ENCODE data around the gene MIEF1. TPM values are rescaled to one million over a fixed set of nuclear protein-coding genes. Genes with fewer than 3 reads are reported as not detected.

MIEF1 gene
- total RNA-seq, 2 donors from 2014 or later: 14.4 to 22.1 TPM

GRCh38 chr22:39469326-39469680, 32.8 kb upstream of the MIEF1 start:
- H3K27ac ChIP-seq: peak overlapping the region in 1 of 2 donors; percentile 64
- no peak for DNase-seq (ENCODE audit: low spot score)
- H3K4me3 ChIP-seq: no peak overlapping the region
- no peak for TF ChIP-seq CTCF (IDR thresholded peaks at IDR 0.05)
- peaks cover 0 to 66% of the 10 kb centered on the region in 2 donors for H3K4me1 ChIP-seq
- H3K9me3 ChIP-seq: no peaks in the 10 kb centered on the region
- H3K27me3 ChIP-seq: no peaks in the 10 kb centered on the region
- H3K36me3 ChIP-seq: no peaks in the 10 kb centered on the region

- TF ChIP-seq CTCF (IDR thresholded peaks at IDR 0.05): no peak
- Histone ChIP-seq H3K9me3 (no peaks in the 10 kb centered on the region), H3K36me3 (no peaks in the 10 kb centered on the region), H3K4me1 (peaks cover 0 to 67% of the 10 kb centered on the region in 2 donors), H3K27me3 (no peaks in the 10 kb centered on the region), H3K4me3 (no peak overlapping the region), H3K27ac (peak overlapping the region; percentile 48 to 64)
- no peak for DNase-seq (ENCODE audit: low spot score)
Observed at GRCh38 chr22:39469681-39470450, 32.2 kb upstream of the MIEF1 start.

GRCh38 chr22:39470451-39471291, 31.4 kb upstream of the MIEF1 start:
- TF ChIP-seq CTCF (IDR thresholded peaks at IDR 0.05): no peak
- H3K4me1 ChIP-seq: peaks cover 0 to 62% of the 10 kb centered on the region in 2 donors
- no peak overlapping the region for H3K4me3 ChIP-seq
- no peaks in the 10 kb centered on the region for H3K9me3 ChIP-seq
- H3K27me3 ChIP-seq: no peaks in the 10 kb centered on the region
- no peak for DNase-seq (ENCODE audit: low spot score)
- no peaks in the 10 kb centered on the region for H3K36me3 ChIP-seq
- H3K27ac ChIP-seq: peak overlapping the region; percentile 48 to 64

GRCh38 chr22:39471381-39472141, 30.5 kb upstream of the MIEF1 start:
- no peak for TF ChIP-seq CTCF (IDR thresholded peaks at IDR 0.05)
- no peak for DNase-seq (ENCODE audit: low spot score)
- H3K4me3 ChIP-seq: no peak overlapping the region
- H3K27me3 ChIP-seq: no peaks in the 10 kb centered on the region
- no peaks in the 10 kb centered on the region for H3K36me3 ChIP-seq
- H3K27ac ChIP-seq: peak overlapping the region; percentile 48 to 64
- H3K9me3 ChIP-seq: no peaks in the 10 kb centered on the region
- H3K4me1 ChIP-seq: peaks cover 0 to 55% of the 10 kb centered on the region in 2 donors

- no peak for TF ChIP-seq CTCF (IDR thresholded peaks at IDR 0.05)
- no peak for DNase-seq (ENCODE audit: low spot score)
- Histone ChIP-seq H3K4me1 (peaks cover 0 to 54% of the 10 kb centered on the region in 2 donors), H3K36me3 (no peaks in the 10 kb centered on the region), H3K27ac (peak overlapping the region; percentile 48 to 64), H3K9me3 (no peaks in the 10 kb centered on the region), H3K4me3 (no peak overlapping the region), H3K27me3 (no peaks in the 10 kb centered on the region)
Observed at GRCh38 chr22:39472570-39473556, 29.2 kb upstream of the MIEF1 start.
